H4 (cell line): Measurements from ENCODE around the gene TNNT3. TPM values are rescaled to one million over a fixed set of nuclear protein-coding genes. Genes with fewer than 3 reads are reported as not detected.

ENCODE experiments used
- total RNA-seq: library from RNA; depleted of rRNA; stranded (reverse); fragments of >200 nt; shearing (Covaris generic); gene quantifications from 2 replicates; pipeline ENCODE4 v1.2.3, GENCODE V29; 2014; rRNA removed

The TNNT3 gene
- total RNA-seq, 1 experiment from 2014 or later, result not detected

Other genes with a start within 250 kb of the TNNT3 start
- gene KRTAP5-6, start 222.5 kb upstream of the TNNT3 start, total RNA-seq, result not detected in 2 replicates
- 1.4 and 2.0 TPM in 2 replicates for gene IFITM10, start 169.1 kb upstream of the TNNT3 start, total RNA-seq
- 516 and 559 TPM in 2 replicates for gene CTSD, start 155.8 kb upstream of the TNNT3 start, total RNA-seq
- not detected in 2 replicates for gene SYT8, start 84.7 kb upstream of the TNNT3 start, total RNA-seq
- not detected in 2 replicates for gene TNNI2, start 80.7 kb upstream of the TNNT3 start, total RNA-seq
- gene LSP1, start 66.6 kb upstream of the TNNT3 start, total RNA-seq, result 3.3 TPM in 2 replicates
- gene PRR33, start 27.8 kb upstream of the TNNT3 start, total RNA-seq, result not detected in 2 replicates
- gene MRPL23, start 27.6 kb downstream of the TNNT3 start, total RNA-seq, result 271 and 398 TPM in 2 replicates
- 0.23 and 2.9 TPM in 2 replicates for gene H19, start 78.1 kb downstream of the TNNT3 start, total RNA-seq
- 0.60 and 2.0 TPM in 2 replicates for gene IGF2, start 219.7 kb downstream of the TNNT3 start, total RNA-seq
- gene INS, start 241.5 kb downstream of the TNNT3 start, total RNA-seq, result not detected in 2 replicates